Measurements from ENCODE around the gene MINDY2. TPM values are rescaled to one million over a fixed set of nuclear protein-coding genes. Genes with fewer than 3 reads are reported as not detected.

MINDY2 gene
- total and polyA plus RNA-seq, 10 of the 15 experiments (the other 5 are each of a cell fraction or from before 2014, with no cell fraction given) = 0.73 to 9.4 (median 3.3) TPM

DNA sequence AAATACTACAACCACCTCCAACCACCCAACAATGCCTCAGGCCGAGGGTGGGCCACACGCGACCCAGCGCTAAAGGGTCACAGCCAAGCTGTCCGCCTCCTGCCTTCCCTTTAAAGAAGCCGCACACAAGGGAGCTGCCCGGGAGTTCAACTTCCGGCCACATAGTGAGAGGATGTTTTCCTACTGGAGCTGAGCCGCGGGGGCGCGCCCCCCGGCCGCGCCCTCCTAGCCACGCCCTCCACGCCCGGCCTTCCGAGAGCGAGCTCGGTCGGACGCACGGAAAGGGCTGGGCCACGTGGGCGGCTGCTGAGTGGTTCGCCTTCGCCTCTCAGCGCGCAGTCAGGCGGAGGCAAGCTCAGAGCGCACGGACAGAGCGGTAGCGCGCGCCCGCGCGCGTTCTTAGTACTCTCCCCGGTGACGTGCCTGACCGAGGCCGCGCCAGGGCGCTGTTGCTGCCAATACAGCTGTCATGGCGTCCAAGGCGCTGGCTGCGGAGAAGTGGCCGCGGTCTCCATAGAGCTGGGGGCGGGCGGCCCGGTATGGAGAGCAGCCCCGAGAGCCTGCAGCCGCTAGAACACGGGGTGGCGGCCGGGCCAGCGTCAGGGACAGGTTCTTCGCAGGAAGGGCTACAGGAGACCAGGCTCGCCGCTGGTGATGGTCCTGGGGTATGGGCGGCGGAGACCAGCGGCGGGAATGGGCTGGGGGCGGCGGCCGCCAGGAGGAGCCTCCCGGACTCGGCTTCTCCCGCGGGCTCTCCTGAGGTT lies at the start of gene MINDY2 (continued):
- TF ChIP-seq ZNF384 (IDR thresholded peaks at IDR 0.05; ENCODE audit: borderline replicate concordance, low read depth, low read length) = no peak
- TF ChIP-seq RELA (IDR thresholded peaks at IDR 0.05; ENCODE audit: borderline replicate concordance, partially characterized antibody) = no peak
- 0 out of 2 replicates have a peak, but pooled peaks have one; percentile 61 for TF ChIP-seq CBX5 (IDR thresholded peaks at IDR 0.05; ENCODE audit: low read depth)
- no peak for TF ChIP-seq EZH2 (IDR thresholded peaks at IDR 0.05; ENCODE audit: borderline replicate concordance, control insufficient read depth, low read depth, low read length)
- TF ChIP-seq SRF (IDR thresholded peaks at IDR 0.05; ENCODE audit: low read depth in 2 of 2, low read length in 2 of 2) = no peak
- TF ChIP-seq SMC3 (IDR thresholded peaks at IDR 0.05; ENCODE audit: borderline replicate concordance, low read length) = peak; percentile 38
- TF ChIP-seq CBFB (IDR thresholded peaks at IDR 0.05; ENCODE audit: low read depth) = no peak
- peak; percentile 33; the same call in 1 of the 2 replicates for TF ChIP-seq RAD21 (IDR thresholded peaks at IDR 0.05; ENCODE audit: insufficient read depth, low read depth, low read length)
- TF ChIP-seq KDM1A (IDR thresholded peaks at IDR 0.05; ENCODE audit: borderline replicate concordance) = no peak
- no peak for TF ChIP-seq PAX8 (IDR thresholded peaks at IDR 0.05)
- TF ChIP-seq CREB1 (IDR thresholded peaks at IDR 0.05; ENCODE audit: low read depth) = peak; percentile 73
- TF ChIP-seq RUNX3 (IDR thresholded peaks at IDR 0.05; ENCODE audit: low read length) = peak; percentile 33; the same call in 1 of the 2 replicates
- TF ChIP-seq SREBF2 (IDR thresholded peaks at IDR 0.05; ENCODE audit: low read length) = no peak
- TF ChIP-seq ZNF24 (IDR thresholded peaks at IDR 0.05) = no peak
- TF ChIP-seq, protein P1, sequence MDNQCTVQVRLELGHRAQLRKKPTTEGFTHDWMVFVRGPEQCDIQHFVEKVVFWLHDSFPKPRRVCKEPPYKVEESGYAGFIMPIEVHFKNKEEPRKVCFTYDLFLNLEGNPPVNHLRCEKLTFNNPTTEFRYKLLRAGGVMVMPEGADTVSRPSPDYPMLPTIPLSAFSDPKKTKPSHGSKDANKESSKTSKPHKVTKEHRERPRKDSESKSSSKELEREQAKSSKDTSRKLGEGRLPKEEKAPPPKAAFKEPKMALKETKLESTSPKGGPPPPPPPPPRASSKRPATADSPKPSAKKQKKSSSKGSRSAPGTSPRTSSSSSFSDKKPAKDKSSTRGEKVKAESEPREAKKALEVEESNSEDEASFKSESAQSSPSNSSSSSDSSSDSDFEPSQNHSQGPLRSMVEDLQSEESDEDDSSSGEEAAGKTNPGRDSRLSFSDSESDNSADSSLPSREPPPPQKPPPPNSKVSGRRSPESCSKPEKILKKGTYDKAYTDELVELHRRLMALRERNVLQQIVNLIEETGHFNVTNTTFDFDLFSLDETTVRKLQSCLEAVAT (IDR thresholded peaks at IDR 0.05) = peak; percentile 47; the same call in 1 of the 2 replicates
- TF ChIP-seq TAF1 (IDR thresholded peaks at IDR 0.05; ENCODE audit: borderline replicate concordance, low read depth, low read length) = peak; percentile 83
- peak; percentile 78 for TF ChIP-seq PML (IDR thresholded peaks at IDR 0.05; ENCODE audit: low read length)
- TF ChIP-seq, protein P2, sequence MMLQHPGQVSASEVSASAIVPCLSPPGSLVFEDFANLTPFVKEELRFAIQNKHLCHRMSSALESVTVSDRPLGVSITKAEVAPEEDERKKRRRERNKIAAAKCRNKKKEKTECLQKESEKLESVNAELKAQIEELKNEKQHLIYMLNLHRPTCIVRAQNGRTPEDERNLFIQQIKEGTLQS (IDR thresholded peaks at IDR 0.05; ENCODE audit: borderline replicate concordance, extremely low read depth, low read depth, low read length) = no peak
- TF ChIP-seq EED (IDR thresholded peaks at IDR 0.05; ENCODE audit: low read depth) = peak; percentile 73
- no peak for TF ChIP-seq ZBED1 (IDR thresholded peaks at IDR 0.05; ENCODE audit: borderline replicate concordance)
- TF ChIP-seq RFX5 (IDR thresholded peaks at IDR 0.05; ENCODE audit: low read depth, low read length) = peak; percentile 73; the same call in 1 of the 2 replicates
- TF ChIP-seq HDGF (IDR thresholded peaks at IDR 0.05) = peak; percentile 93; the same call in 1 of the 2 replicates
- no peak for TF ChIP-seq TCF7 (IDR thresholded peaks at IDR 0.05; ENCODE audit: borderline replicate concordance)
- TF ChIP-seq, protein P3, sequence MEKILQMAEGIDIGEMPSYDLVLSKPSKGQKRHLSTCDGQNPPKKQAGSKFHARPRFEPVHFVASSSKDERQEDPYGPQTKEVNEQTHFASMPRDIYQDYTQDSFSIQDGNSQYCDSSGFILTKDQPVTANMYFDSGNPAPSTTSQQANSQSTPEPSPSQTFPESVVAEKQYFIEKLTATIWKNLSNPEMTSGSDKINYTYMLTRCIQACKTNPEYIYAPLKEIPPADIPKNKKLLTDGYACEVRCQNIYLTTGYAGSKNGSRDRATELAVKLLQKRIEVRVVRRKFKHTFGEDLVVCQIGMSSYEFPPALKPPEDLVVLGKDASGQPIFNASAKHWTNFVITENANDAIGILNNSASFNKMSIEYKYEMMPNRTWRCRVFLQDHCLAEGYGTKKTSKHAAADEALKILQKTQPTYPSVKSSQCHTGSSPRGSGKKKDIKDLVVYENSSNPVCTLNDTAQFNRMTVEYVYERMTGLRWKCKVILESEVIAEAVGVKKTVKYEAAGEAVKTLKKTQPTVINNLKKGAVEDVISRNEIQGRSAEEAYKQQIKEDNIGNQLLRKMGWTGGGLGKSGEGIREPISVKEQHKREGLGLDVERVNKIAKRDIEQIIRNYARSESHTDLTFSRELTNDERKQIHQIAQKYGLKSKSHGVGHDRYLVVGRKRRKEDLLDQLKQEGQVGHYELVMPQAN (conservative IDR thresholded peaks at IDR 0.05) = peak; percentile 65
- TF ChIP-seq IKZF1 (conservative IDR thresholded peaks at IDR 0.05) = peak; percentile 96

Data from GM12878 (cell line).